HFFc6 (cell line): Measurements from ENCODE around the gene NEK6. TPM values are rescaled to one million over a fixed set of nuclear protein-coding genes. Genes with fewer than 3 reads are reported as not detected.

Source experiments
- DNase-seq: peaks from one replicate; pipeline ENCODE4 v3.0.0-alpha.2; 2018
- H3K27ac Mint-ChIP-seq: 2 replicates; pipeline ENCODE4 v1.8.0; 2020; ENCODE audit warnings: mild to moderate bottlenecking, mixed read lengths
- H3K27me3 Mint-ChIP-seq: 2 replicates; pipeline ENCODE4 v1.8.0; 2021; ENCODE audit warnings: mild to moderate bottlenecking, moderate library complexity, mixed read lengths; ENCODE audit not compliant: insufficient read depth
- H3K36me3 Mint-ChIP-seq: 2 replicates; pipeline ENCODE4 v1.8.0; 2021; ENCODE audit warnings: low read depth, mixed read lengths
- H3K4me1 Mint-ChIP-seq: 2 replicates; pipeline ENCODE4 v1.8.0; 2020; ENCODE audit warnings: low read depth, mixed read lengths
- H3K4me3 Mint-ChIP-seq: 2 replicates; pipeline ENCODE4 v1.8.0; 2020; ENCODE audit warnings: mild to moderate bottlenecking, moderate library complexity, mixed read lengths
- H3K9me3 Mint-ChIP-seq: 2 replicates; pipeline ENCODE4 v1.8.0; 2020; ENCODE audit warnings: mild to moderate bottlenecking, mixed read lengths
- CTCF ChIP-seq: fragments of 200-600 bp; sonication (generic); IDR thresholded peaks from 2 replicates; pipeline ENCODE4 v1.5.0; 2021; ENCODE audit warnings: antibody characterized with exemption, mild to moderate bottlenecking
- total RNA-seq, 6 experiments: library from RNA; stranded (reverse); fragmentation: NEBNext Ultra II Directional; extraction: Animal tissue kit (Norgen Biotek cat#: 25700); gene quantifications; 2 replicates in 1 of 6; 3 replicates in 5 of 6; pipeline ENCODE4 v1.2.3, GENCODE V29; 2021

Gene NEK6
- total RNA-seq, 6 experiments from 2014 or later, result 66.5 to 81.1 (median 71.4) TPM

- Mint-ChIP-seq H3K9me3 (no peaks in the 10 kb centered on the region), H3K36me3 (peaks cover 36% of the 10 kb centered on the region), H3K27me3 (peaks cover 37% of the 10 kb centered on the region), H3K27ac (no peak overlapping the region), H3K4me3 (no peak overlapping the region), H3K4me1 (peaks cover 15% of the 10 kb centered on the region)
- TF ChIP-seq CTCF, result no peak
- DNase-seq, result no peak
Observed at GRCh38 chr9:124350494-124351263, 92.9 kb downstream of the NEK6 start.

GRCh38 chr9:124351672-124352468 is 94.1 kb downstream of the NEK6 start:
- H3K9me3 Mint-ChIP-seq, result no peaks in the 10 kb centered on the region
- TF ChIP-seq CTCF, result no peak
- peaks cover 43% of the 10 kb centered on the region for H3K36me3 Mint-ChIP-seq
- peaks cover 18% of the 10 kb centered on the region for H3K4me1 Mint-ChIP-seq
- H3K27me3 Mint-ChIP-seq, result peaks cover 35% of the 10 kb centered on the region
- H3K4me3 Mint-ChIP-seq, result no peak overlapping the region
- peak overlapping the region; percentile 75 for H3K27ac Mint-ChIP-seq
- DNase-seq, result no peak

- Mint-ChIP-seq H3K27ac (peak overlapping the region; percentile 75), H3K27me3 (peaks cover 36% of the 10 kb centered on the region), H3K9me3 (no peaks in the 10 kb centered on the region), H3K4me1 (peaks cover 26% of the 10 kb centered on the region), H3K36me3 (peaks cover 50% of the 10 kb centered on the region), H3K4me3 (no peak overlapping the region)
- no peak for DNase-seq
- TF ChIP-seq CTCF, result no peak
Observed at GRCh38 chr9:124352616-124353015, 94.9 kb downstream of the NEK6 start.

GRCh38 chr9:124353166-124353768 is 95.5 kb downstream of the NEK6 start:
- TF ChIP-seq CTCF, result no peak
- H3K27me3 Mint-ChIP-seq, result peaks cover 33% of the 10 kb centered on the region
- no peak overlapping the region for H3K4me3 Mint-ChIP-seq
- H3K36me3 Mint-ChIP-seq, result peaks cover 48% of the 10 kb centered on the region
- no peaks in the 10 kb centered on the region for H3K9me3 Mint-ChIP-seq
- DNase-seq, result no peak
- H3K27ac Mint-ChIP-seq, result peak overlapping the region; percentile 75
- peaks cover 27% of the 10 kb centered on the region for H3K4me1 Mint-ChIP-seq

GRCh38 chr9:124353811-124354274 is 96.1 kb downstream of the NEK6 start:
- peaks cover 28% of the 10 kb centered on the region for H3K27me3 Mint-ChIP-seq
- peaks cover 27% of the 10 kb centered on the region for H3K4me1 Mint-ChIP-seq
- no peak overlapping the region; the same call in 1 of the 2 replicates for H3K4me3 Mint-ChIP-seq
- peak; percentile 27 for DNase-seq
- H3K27ac Mint-ChIP-seq, result peak overlapping the region; percentile 63
- peaks cover 44% of the 10 kb centered on the region for H3K36me3 Mint-ChIP-seq
- no peaks in the 10 kb centered on the region for H3K9me3 Mint-ChIP-seq
- no peak for TF ChIP-seq CTCF
